ENCODE measurements around the gene DOK5.
"Not testable (repeated sequence)": the region's sequence is repeated elsewhere in the genome, so short reads cannot be mapped to it uniquely, and the experiment has no call there.

The DOK5 gene

DNA sequence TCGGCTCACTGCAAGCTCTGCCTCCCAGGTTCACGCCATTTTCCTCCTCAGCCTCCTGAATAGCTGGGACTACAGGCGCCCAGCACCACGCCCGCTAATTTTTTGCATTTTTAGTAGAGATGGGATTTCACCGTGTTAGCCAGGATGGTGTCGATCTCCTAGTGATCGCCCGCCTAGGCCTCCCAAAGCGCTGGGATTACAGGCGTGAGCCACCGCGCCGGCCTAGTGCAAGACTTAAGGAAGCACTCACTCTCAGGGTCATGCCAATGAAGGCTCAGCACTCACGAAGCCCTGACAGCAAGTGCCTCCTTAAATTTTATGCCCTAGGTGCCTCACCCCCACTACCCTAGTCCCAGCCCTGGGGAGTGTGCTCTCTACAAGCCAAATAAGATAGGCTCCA, 4.7 kb upstream of the DOK5 start:
- no peak for DNase-seq (ENCODE audit: low read depth)

DNA sequence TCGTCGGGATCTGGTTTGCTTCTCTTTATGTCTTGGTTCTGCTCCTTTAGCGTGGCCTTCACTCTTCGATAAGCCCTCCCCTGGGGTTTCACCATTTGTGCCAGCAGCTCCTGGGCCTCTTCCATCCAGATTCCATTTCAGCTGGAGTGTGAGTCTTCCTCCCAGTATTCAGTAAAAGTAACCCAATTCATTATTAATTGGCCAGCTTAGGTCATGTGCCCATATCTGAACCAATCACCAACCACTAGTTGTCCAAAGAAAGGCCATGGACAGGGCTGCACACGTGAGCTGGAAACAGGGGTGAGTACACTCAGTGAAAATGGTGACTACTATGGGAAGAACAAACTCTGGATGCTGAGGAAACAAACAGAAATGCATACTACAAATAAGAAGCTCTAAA, 2.8 kb upstream of the DOK5 start:
- no peak for DNase-seq (ENCODE audit: low read depth)

DNA sequence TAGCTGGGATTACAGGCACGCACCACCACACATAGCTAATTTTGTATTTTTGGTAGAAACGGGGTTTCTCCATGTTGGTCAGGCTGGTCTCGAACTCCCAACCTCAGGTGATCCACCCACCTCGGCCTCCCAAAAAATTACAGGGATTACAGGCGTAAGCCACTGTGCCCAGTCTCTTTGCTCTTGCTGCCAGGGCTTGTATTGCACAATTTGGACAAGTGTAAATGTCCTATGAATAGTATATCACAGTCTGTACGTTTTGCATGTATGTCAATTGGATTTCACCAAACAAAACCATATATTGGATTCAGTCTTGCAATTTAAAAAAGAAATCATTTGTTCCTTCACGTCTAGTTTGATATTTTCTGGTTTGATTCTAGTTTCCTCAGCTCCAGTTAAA, 2.1 kb upstream of the DOK5 start:
- DNase-seq (ENCODE audit: low read depth), result no peak

DNA sequence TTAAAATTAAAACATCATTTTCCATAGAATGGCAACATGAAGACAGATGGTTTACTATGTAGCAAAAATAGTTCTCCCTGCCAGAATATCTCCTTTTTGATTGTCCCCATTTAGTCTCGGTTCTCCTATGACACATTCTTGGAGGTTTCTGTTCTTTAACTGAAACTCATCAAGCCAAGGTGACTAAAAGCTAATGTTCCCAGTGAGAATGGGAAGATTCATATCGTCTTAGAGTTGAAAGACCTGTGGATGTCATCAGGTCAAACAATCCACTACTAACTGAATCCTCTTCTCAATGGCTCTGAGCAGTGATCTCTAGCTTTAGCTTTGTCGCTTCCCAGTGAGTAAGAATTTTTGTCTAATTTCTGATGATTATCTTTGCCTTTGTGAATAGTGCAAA, 1.3 kb upstream of the DOK5 start:
- DNase-seq (ENCODE audit: low read depth), result no peak

- no peak for DNase-seq (ENCODE audit: low read depth)
These were observed 527 bp upstream of the DOK5 start for GRCh38 chr20:54474866-54475265.

GRCh38 chr20:54476169-54477009, 996 bp downstream of the DOK5 start:
- no peak for DNase-seq (ENCODE audit: low read depth)

- no peak for DNase-seq (ENCODE audit: low read depth)
These were observed 2.0 kb downstream of the DOK5 start for GRCh38 chr20:54477191-54477955.

GRCh38 chr20:54479138-54479906, 3.9 kb downstream of the DOK5 start:
- DNase-seq (ENCODE audit: low read depth), result no peak

- DNase-seq (ENCODE audit: low read depth), result not testable (repeated sequence)
These were observed 4.5 kb downstream of the DOK5 start for GRCh38 chr20:54479937-54480336.

DNA sequence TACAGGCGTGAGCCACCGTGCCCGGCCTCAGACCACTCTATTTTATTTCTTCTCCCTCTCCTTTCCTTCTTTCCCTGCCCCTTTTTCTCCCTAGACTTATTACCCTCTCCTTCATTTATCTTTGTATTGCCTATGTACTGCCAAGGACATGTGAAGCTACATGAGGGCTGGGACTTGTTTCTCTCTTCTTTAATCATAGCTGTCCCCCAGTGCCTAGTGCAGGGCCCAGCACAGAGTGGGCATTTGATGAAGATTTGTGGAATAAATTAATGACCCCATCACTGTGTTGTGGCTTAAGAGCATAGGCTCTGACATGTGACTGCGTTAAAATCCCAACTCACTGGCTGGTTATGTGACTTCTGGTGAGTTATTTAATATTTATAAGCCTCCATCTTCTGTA, 6.0 kb downstream of the DOK5 start:
- no peak for DNase-seq (ENCODE audit: low read depth)

- DNase-seq (ENCODE audit: low read depth), result no peak
These were observed 10.2 kb downstream of the DOK5 start for GRCh38 chr20:54485631-54486030.

DNA sequence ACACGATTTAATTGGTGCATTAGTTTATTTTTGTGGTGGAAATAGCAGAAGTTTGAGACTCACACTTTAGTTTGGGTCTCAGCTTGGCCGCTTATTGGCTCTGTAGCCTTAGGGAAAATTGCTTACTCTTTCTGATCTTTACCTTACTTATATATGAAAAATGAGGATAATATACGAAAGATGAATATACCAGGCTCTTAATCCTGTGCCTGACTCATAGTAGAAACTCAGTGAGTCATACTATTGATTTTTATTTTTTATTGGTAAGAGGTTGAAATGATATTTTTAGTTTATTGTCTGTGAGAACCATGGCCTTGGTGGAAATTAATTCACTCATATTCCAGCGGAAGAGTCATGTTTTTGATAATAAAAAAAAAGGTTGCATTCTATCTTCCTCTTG, 11.2 kb downstream of the DOK5 start:
- no peak for DNase-seq (ENCODE audit: low read depth)

- no peak for DNase-seq (ENCODE audit: low read depth)
These were observed 13.0 kb downstream of the DOK5 start for GRCh38 chr20:54488442-54488841.

- DNase-seq (ENCODE audit: low read depth), result no peak
These were observed 16.1 kb downstream of the DOK5 start for GRCh38 chr20:54491506-54491905.

- DNase-seq (ENCODE audit: low read depth), result no peak
These were observed 19.1 kb downstream of the DOK5 start for GRCh38 chr20:54494303-54495006.

- no peak for DNase-seq (ENCODE audit: low read depth)
These were observed 22.7 kb downstream of the DOK5 start for GRCh38 chr20:54497931-54498718.

DNA sequence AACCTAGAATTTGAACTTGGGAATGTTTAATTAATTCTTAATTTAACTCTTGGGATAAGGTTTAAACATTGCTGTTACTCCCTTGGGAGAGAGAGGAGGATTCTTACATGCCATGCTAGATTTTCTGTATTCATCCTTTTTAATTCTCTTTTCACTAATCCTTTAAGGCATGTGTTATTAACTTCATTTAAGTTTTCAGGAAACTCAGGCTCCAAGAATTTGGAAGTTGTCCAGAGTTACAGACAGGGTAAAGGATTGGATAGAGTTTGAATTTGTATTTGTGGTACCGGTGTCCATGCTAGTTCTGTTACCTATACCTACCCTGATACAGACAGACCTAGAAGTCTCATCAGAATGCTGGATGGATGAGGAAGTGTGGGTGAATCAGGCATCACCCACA, 23.7 kb downstream of the DOK5 start:
- DNase-seq (ENCODE audit: low read depth), result no peak

DNA sequence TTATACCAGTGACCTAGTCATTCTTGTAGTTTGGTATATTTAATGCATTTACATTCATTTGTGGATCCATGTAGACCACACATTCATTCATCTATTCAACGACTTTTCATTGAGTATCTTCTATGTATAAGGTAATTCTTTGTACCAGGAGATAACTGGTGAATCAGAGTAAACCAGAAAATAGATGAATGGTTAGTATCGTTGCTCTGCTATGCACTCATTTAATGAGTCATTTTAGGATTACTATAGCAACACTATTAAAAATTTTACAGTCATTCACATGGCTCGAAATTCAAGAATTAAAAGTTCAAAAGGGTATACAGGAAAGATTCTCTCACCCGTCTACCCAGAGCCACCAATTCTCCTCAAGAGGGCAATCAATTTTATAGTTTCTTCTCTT, 26.8 kb downstream of the DOK5 start:
- DNase-seq (ENCODE audit: low read depth), result no peak

GRCh38 chr20:54506643-54507042, 31.2 kb downstream of the DOK5 start:
- DNase-seq (ENCODE audit: low read depth), result no peak

- no peak for DNase-seq (ENCODE audit: low read depth)
These were observed 35.2 kb downstream of the DOK5 start for GRCh38 chr20:54510541-54511129.

- DNase-seq (ENCODE audit: low read depth), result no peak
These were observed 37.3 kb downstream of the DOK5 start for GRCh38 chr20:54512694-54513093.
